Breast epithelium (tissue), 4 donors: ENCODE results near the gene HTRA2. TPM values are rescaled to one million over a fixed set of nuclear protein-coding genes. Genes with fewer than 3 reads are reported as not detected.

Source experiments
- DNase-seq, 2 donors: peaks; one replicate each; pipeline ENCODE4 v3.0.0-alpha.2; 2019; ENCODE audit warnings: low spot score in 2 of 2
- H3K27ac ChIP-seq, 2 donors: fragments of 200-600 bp; sonication (generic) in 1 of 2; one replicate each; pipeline ENCODE4 v1.5.1; 2016 to 2019; ENCODE audit warnings: mild to moderate bottlenecking in 1 of 2
- H3K27me3 ChIP-seq, 2 donors: fragments of 200-600 bp; sonication (generic) in 1 of 2; one replicate each; pipeline versions ENCODE4 v1.5.1 to v1.6.0; 2017 to 2019; ENCODE audit warnings: control low read depth in 1 of 2, mild to moderate bottlenecking in 1 of 2
- H3K36me3 ChIP-seq: fragments of 200-600 bp; one replicate; pipeline ENCODE4 v1.5.1; 2019
- H3K4me1 ChIP-seq, 2 donors: fragments of 200-600 bp; sonication (generic); one replicate each; pipeline ENCODE4 v1.5.1; 2016 to 2019; ENCODE audit warnings: control low read depth in 1 of 2
- H3K4me3 ChIP-seq, 3 donors: fragments of 200-600 bp; sonication (generic); 1 replicate in 2 of 3; 2 replicates in 1 of 3; pipeline ENCODE4 v1.5.1; 2016 to 2019; ENCODE audit warnings: mild to moderate bottlenecking in 3 of 3, moderate library complexity in 2 of 3
- H3K9me3 ChIP-seq, 2 donors: fragments of 200-600 bp; sonication (generic) in 1 of 2; one replicate each; pipeline ENCODE4 v1.5.1; 2016 to 2019; ENCODE audit warnings: control low read depth in 1 of 2
- POLR2A ChIP-seq: fragments of 450-650 bp; IDR thresholded peaks from one replicate; pipeline ENCODE4 v1.6.1; 2016; ENCODE audit warnings: antibody characterized with exemption, mild to moderate bottlenecking, moderate library complexity
- POLR2AphosphoS5 ChIP-seq, 3 donors: sonication (generic); formaldehyde crosslinking; IDR thresholded peaks; one replicate each; pipeline ENCODE4 v1.6.1; 2017; ENCODE audit warnings: antibody characterized with exemption in 3 of 3
- intact Hi-C: fragments of 100-400 bp; cut with DNase I; formaldehyde crosslinking; loops from one replicate; pipeline ENCODE4 v1.15.1; 2023; ENCODE audit warnings: low total_unique reads
- total RNA-seq, 3 donors: library from RNA; depleted of rRNA; stranded (reverse); fragments of >200 nt; gene quantifications; one replicate each; pipeline ENCODE4 v1.1.0, GENCODE V29; 2016
- TF ChIP-seq, protein P1 (sequence below), 3 donors: fragments of 450-650 bp; IDR thresholded peaks; one replicate each; pipeline ENCODE4 v1.5.1; 2016 to 2017; ENCODE audit warnings: antibody characterized with exemption in 3 of 3, mild to moderate bottlenecking in 3 of 3, moderate library complexity in 3 of 3

Gene HTRA2
- total RNA-seq, 3 donors from 2014 or later: 32.1 to 34.5 (median 32.5) TPM

DNA sequence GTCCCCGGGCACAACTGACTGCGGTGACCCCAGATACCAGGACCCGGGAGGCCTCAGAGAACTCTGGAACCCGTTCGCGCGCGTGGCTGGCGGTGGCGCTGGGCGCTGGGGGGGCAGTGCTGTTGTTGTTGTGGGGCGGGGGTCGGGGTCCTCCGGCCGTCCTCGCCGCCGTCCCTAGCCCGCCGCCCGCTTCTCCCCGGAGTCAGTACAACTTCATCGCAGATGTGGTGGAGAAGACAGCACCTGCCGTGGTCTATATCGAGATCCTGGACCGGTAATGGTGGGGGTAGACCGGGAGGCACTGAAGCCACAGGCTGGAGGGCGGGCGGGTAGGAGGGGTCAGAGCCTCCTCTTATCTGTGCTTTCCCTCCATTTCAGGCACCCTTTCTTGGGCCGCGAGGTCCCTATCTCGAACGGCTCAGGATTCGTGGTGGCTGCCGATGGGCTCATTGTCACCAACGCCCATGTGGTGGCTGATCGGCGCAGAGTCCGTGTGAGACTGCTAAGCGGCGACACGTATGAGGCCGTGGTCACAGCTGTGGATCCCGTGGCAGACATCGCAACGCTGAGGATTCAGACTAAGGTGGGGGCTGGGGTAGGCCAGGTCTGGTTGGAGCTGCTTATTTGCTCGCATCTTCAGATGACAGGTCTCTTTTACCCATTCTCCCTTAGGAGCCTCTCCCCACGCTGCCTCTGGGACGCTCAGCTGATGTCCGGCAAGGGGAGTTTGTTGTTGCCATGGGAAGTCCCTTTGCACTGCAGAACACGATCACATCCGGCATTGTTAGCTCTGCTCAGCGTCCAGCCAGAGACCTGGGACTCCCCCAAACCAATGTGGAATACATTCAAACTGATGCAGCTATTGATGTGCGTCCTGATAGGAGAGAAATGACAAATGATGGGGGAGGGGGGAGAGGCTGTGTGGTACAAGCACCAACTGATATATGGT lies 780 bp downstream of the HTRA2 start:
- peaks cover 0 to 18% of the 10 kb centered on the region in 2 donors for H3K4me1 ChIP-seq
- peak overlapping the region; percentile 90 to 92 for H3K27ac ChIP-seq
- TF ChIP-seq, protein P1, sequence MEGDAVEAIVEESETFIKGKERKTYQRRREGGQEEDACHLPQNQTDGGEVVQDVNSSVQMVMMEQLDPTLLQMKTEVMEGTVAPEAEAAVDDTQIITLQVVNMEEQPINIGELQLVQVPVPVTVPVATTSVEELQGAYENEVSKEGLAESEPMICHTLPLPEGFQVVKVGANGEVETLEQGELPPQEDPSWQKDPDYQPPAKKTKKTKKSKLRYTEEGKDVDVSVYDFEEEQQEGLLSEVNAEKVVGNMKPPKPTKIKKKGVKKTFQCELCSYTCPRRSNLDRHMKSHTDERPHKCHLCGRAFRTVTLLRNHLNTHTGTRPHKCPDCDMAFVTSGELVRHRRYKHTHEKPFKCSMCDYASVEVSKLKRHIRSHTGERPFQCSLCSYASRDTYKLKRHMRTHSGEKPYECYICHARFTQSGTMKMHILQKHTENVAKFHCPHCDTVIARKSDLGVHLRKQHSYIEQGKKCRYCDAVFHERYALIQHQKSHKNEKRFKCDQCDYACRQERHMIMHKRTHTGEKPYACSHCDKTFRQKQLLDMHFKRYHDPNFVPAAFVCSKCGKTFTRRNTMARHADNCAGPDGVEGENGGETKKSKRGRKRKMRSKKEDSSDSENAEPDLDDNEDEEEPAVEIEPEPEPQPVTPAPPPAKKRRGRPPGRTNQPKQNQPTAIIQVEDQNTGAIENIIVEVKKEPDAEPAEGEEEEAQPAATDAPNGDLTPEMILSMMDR (IDR thresholded peaks at IDR 0.05): no peak
- TF ChIP-seq POLR2A (no peak), POLR2AphosphoS5 (IDR thresholded peaks at IDR 0.05) (no peak)
- DNase-seq: no peak
- intact Hi-C loops: no loop called here
- no peaks in the 10 kb centered on the region for H3K9me3 ChIP-seq
- no peaks in the 10 kb centered on the region for H3K27me3 ChIP-seq
- peak overlapping the region; percentile 75 to 92 (median 77) for H3K4me3 ChIP-seq
- H3K36me3 ChIP-seq: no peaks in the 10 kb centered on the region

DNA sequence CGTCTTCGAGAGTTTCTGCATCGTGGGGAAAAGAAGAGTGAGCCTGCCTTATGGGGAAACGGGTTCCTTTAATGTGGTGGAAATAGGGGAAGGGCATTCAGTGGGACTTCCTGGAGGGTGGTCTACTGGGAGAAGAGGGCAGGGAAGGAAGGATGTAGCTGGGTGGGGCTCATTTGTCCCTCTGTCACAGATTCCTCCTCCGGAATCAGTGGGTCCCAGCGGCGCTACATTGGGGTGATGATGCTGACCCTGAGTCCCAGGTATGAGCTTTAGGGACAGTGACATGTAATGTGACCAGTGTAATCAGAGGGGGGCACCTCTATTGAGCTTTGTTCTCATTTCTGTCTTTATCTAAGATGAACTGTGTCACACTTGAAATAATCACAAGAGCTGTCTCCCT lies 1.9 kb downstream of the HTRA2 start:
- Histone ChIP-seq H3K9me3 (no peaks in the 10 kb centered on the region), H3K4me1 (peaks cover 0 to 18% of the 10 kb centered on the region in 2 donors), H3K27ac (no peak overlapping the region), H3K27me3 (no peaks in the 10 kb centered on the region), H3K36me3 (no peaks in the 10 kb centered on the region), H3K4me3 (no peak overlapping the region)
- TF ChIP-seq POLR2AphosphoS5 (IDR thresholded peaks at IDR 0.05) (no peak), POLR2A (no peak)
- TF ChIP-seq, protein P1 (IDR thresholded peaks at IDR 0.05): no peak
- DNase-seq: no peak
- intact Hi-C loops: no loop called here

DNA sequence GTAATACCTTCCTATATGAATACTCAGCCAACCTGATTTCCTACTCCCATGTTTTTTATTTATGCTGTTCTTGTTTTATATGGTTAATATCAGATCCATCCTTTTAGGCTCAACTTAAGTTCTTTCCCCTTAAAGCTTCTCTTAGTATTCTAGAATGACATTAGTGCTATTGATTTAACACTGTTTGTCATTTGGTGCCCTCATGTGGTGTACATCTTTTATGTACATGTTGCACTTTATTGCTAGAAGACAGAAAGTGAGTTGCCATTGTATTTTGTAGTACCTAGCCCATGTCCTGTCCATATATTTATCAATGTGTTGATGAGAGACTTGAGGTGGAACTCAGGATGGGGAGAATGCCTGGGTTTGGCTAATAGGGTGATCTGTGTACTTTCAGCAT lies 2.5 kb downstream of the HTRA2 start:
- Histone ChIP-seq H3K4me1 (peaks cover 0 to 18% of the 10 kb centered on the region in 2 donors), H3K27me3 (no peaks in the 10 kb centered on the region), H3K4me3 (no peak overlapping the region), H3K36me3 (no peaks in the 10 kb centered on the region), H3K9me3 (no peaks in the 10 kb centered on the region), H3K27ac (no peak overlapping the region)
- DNase-seq: no peak
- TF ChIP-seq POLR2A: no peak
- TF ChIP-seq, protein P1 (IDR thresholded peaks at IDR 0.05): no peak
- intact Hi-C loops: no loop called here

DNA sequence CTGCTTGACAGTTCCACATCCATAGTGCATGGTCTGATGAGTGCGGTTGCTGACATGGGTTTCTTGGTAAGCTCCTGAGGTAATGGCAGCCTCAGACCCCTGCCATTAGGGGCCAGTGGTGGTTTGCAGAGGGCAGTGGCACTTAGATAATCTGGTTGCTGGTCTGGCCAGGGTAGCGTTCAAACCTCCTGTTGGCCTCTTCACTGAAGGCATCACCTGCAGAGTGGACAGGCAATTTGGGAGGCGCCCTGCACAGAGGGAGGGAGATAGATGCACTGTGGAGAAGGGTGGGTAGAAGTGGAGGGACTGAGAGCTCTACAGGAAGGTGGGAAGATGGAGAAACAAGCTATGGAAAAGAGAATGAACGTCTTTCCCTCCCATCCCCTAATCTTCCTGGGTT lies 3.7 kb downstream of the HTRA2 start:
- H3K36me3 ChIP-seq: no peaks in the 10 kb centered on the region
- peaks cover 0 to 15% of the 10 kb centered on the region in 2 donors for H3K4me1 ChIP-seq
- H3K4me3 ChIP-seq: no peak overlapping the region
- intact Hi-C loops: no loop called here
- no peak for DNase-seq
- H3K27me3 ChIP-seq: no peaks in the 10 kb centered on the region
- no peak overlapping the region for H3K27ac ChIP-seq
- no peaks in the 10 kb centered on the region for H3K9me3 ChIP-seq
- TF ChIP-seq, protein P1 (IDR thresholded peaks at IDR 0.05): no peak
- TF ChIP-seq POLR2AphosphoS5 (IDR thresholded peaks at IDR 0.05) (no peak), POLR2A (no peak)

DNA sequence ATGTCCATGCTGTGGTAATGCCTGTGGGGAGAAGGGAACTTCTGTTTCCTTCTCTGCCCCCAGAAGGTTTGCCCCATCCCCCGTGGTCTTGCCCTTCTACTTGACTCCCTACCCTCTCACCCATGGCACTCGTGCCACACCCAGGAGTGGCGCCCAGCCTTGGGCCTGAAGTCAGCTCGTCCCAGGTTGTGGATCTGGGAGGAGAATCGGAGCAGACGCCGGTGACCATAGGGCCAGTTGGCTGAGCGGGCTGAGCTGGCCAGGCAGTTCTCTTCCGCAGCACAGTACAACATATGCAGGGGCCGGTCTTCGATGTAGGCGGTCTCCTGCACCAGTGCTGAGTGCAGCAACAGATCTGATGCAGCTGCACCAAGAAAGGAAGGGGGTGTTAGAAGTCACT lies 4.7 kb downstream of the HTRA2 start:
- Histone ChIP-seq H3K9me3 (no peaks in the 10 kb centered on the region), H3K4me3 (no peak overlapping the region), H3K4me1 (peaks cover 0 to 10% of the 10 kb centered on the region in 2 donors), H3K27ac (no peak overlapping the region), H3K27me3 (no peaks in the 10 kb centered on the region), H3K36me3 (no peaks in the 10 kb centered on the region)
- TF ChIP-seq POLR2AphosphoS5 (IDR thresholded peaks at IDR 0.05) (no peak), POLR2A (no peak)
- TF ChIP-seq, protein P1 (IDR thresholded peaks at IDR 0.05): no peak
- intact Hi-C loops: no loop called here
- DNase-seq: no peak
